ENCODE results near the gene MCL1.

DNA sequence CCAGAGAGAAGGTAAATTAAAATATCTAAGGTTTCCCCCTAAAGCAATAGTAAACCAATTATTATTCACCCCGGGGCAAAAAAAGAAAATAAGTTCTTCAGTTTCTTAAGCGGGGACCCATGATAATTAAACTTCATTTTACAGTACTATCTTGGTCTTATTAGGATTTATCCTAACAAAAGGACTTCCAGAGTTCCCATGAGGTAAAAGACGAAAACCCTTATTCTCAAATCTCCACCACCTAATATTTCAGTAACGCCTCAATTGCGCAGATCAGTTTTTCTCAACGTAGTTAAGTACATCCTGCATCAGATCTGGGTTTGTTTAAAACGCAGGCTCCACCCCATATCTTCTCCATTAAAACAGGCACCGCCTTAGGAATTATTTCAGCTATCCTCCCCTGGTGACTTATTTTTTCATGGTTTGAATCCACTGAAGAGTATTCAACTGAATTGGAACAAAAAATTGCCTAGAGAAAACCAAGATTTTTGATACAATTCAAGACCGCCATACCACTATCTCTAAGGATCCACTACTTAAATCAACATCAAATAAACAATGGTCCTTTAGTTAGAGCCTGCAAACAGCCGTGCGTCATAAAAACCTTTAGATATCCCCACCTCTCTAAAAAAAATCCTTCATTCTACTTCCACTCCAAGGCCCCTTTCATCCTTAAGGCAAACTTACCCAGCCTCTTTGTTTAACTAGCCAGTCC lies 1.7 kb downstream of the MCL1 start:
- TF ChIP-seq, protein P1, sequence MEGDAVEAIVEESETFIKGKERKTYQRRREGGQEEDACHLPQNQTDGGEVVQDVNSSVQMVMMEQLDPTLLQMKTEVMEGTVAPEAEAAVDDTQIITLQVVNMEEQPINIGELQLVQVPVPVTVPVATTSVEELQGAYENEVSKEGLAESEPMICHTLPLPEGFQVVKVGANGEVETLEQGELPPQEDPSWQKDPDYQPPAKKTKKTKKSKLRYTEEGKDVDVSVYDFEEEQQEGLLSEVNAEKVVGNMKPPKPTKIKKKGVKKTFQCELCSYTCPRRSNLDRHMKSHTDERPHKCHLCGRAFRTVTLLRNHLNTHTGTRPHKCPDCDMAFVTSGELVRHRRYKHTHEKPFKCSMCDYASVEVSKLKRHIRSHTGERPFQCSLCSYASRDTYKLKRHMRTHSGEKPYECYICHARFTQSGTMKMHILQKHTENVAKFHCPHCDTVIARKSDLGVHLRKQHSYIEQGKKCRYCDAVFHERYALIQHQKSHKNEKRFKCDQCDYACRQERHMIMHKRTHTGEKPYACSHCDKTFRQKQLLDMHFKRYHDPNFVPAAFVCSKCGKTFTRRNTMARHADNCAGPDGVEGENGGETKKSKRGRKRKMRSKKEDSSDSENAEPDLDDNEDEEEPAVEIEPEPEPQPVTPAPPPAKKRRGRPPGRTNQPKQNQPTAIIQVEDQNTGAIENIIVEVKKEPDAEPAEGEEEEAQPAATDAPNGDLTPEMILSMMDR (conservative IDR thresholded peaks at IDR 0.05; ENCODE audit: low read depth in 2 of 2), result no peak
- TF ChIP-seq CREB1 (CRISPR knock-in tag; IDR thresholded peaks at IDR 0.05; ENCODE audit: low read depth), result no peak
- TF ChIP-seq POLR2AphosphoS5 (IDR thresholded peaks at IDR 0.05; ENCODE audit: low read depth), result no peak
- no peak for TF ChIP-seq EZH2 (IDR thresholded peaks at IDR 0.05; ENCODE audit: low read depth, unreplicated experiment)
- no peak for TF ChIP-seq EZH2phosphoT487 (IDR thresholded peaks at IDR 0.05; ENCODE audit: unreplicated experiment)
- no peak for TF ChIP-seq JUNB (IDR thresholded peaks at IDR 0.05; ENCODE audit: unreplicated experiment)
- TF ChIP-seq, protein P2, sequence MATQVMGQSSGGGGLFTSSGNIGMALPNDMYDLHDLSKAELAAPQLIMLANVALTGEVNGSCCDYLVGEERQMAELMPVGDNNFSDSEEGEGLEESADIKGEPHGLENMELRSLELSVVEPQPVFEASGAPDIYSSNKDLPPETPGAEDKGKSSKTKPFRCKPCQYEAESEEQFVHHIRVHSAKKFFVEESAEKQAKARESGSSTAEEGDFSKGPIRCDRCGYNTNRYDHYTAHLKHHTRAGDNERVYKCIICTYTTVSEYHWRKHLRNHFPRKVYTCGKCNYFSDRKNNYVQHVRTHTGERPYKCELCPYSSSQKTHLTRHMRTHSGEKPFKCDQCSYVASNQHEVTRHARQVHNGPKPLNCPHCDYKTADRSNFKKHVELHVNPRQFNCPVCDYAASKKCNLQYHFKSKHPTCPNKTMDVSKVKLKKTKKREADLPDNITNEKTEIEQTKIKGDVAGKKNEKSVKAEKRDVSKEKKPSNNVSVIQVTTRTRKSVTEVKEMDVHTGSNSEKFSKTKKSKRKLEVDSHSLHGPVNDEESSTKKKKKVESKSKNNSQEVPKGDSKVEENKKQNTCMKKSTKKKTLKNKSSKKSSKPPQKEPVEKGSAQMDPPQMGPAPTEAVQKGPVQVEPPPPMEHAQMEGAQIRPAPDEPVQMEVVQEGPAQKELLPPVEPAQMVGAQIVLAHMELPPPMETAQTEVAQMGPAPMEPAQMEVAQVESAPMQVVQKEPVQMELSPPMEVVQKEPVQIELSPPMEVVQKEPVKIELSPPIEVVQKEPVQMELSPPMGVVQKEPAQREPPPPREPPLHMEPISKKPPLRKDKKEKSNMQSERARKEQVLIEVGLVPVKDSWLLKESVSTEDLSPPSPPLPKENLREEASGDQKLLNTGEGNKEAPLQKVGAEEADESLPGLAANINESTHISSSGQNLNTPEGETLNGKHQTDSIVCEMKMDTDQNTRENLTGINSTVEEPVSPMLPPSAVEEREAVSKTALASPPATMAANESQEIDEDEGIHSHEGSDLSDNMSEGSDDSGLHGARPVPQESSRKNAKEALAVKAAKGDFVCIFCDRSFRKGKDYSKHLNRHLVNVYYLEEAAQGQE (IDR thresholded peaks at IDR 0.05; ENCODE audit: unreplicated experiment), result no peak
- TF ChIP-seq ZNF114 (CRISPR knock-in tag; IDR thresholded peaks at IDR 0.05), result no peak
- TF ChIP-seq, protein P3, sequence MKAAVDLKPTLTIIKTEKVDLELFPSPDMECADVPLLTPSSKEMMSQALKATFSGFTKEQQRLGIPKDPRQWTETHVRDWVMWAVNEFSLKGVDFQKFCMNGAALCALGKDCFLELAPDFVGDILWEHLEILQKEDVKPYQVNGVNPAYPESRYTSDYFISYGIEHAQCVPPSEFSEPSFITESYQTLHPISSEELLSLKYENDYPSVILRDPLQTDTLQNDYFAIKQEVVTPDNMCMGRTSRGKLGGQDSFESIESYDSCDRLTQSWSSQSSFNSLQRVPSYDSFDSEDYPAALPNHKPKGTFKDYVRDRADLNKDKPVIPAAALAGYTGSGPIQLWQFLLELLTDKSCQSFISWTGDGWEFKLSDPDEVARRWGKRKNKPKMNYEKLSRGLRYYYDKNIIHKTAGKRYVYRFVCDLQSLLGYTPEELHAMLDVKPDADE (IDR thresholded peaks at IDR 0.05), result no peak
- no peak for TF ChIP-seq NANOG (IDR thresholded peaks at IDR 0.05; ENCODE audit: borderline replicate concordance)
- TF ChIP-seq STAT1 (IDR thresholded peaks at IDR 0.05; ENCODE audit: unreplicated experiment), result no peak

All from GM23338 (cell line).